Peyer's patch (tissue), 4 donors: ENCODE measurements around the gene RXRA.

ENCODE experiments used
- POLR2A ChIP-seq, 2 donors: fragments of 450-650 bp; IDR thresholded peaks; one replicate each; pipeline ENCODE4 v1.5.1; 2017; ENCODE audit warnings: antibody characterized with exemption in 2 of 2, mild to moderate bottlenecking in 2 of 2, moderate library complexity in 2 of 2
- TF ChIP-seq, protein P1 (sequence below), 6 experiments: fragments of 450-650 bp in 4 of 6; fragments of 200-600 bp in 2 of 6; sonication (generic) in 1 of 6; IDR thresholded peaks; one replicate each; pipeline ENCODE4 v1.5.1; 2017 to 2019; ENCODE audit warnings: antibody characterized with exemption in 6 of 6, mild to moderate bottlenecking in 3 of 6, moderate library complexity in 1 of 6

DNA sequence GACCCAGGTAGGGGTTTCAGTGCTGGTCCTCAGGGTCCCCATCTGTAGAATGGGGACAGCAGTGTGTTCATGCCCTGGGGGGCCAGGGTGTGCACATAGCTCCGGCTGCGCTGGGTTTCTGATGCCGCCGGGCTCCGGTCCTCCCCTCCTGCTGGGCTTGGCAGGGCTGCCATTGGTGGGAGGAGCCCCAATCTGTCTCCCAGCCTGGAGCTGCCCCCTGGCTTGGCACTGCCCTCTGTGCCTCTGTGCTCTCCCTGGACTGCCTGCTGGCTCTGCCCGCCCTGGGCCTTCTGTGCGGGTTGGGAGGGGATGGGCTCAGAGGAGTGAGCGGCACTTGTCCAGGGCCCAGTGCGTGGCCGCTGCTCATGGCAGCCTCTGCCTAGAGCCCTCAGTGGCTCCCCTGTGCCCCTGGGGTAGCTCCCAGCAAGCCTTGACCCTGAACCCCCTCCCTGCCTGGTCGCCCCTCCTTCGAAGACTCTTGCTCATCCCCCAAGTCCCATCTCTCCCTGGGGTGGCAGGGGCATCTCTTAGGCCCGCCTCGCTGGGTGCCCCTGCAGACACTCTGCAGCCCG, 35.7 kb downstream of the RXRA start:
- TF ChIP-seq, protein P1, sequence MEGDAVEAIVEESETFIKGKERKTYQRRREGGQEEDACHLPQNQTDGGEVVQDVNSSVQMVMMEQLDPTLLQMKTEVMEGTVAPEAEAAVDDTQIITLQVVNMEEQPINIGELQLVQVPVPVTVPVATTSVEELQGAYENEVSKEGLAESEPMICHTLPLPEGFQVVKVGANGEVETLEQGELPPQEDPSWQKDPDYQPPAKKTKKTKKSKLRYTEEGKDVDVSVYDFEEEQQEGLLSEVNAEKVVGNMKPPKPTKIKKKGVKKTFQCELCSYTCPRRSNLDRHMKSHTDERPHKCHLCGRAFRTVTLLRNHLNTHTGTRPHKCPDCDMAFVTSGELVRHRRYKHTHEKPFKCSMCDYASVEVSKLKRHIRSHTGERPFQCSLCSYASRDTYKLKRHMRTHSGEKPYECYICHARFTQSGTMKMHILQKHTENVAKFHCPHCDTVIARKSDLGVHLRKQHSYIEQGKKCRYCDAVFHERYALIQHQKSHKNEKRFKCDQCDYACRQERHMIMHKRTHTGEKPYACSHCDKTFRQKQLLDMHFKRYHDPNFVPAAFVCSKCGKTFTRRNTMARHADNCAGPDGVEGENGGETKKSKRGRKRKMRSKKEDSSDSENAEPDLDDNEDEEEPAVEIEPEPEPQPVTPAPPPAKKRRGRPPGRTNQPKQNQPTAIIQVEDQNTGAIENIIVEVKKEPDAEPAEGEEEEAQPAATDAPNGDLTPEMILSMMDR (IDR thresholded peaks at IDR 0.05) = no peak
- no peak for TF ChIP-seq POLR2A (IDR thresholded peaks at IDR 0.05)
